ENCODE results near the gene PKP3.

Gene PKP3

DNA sequence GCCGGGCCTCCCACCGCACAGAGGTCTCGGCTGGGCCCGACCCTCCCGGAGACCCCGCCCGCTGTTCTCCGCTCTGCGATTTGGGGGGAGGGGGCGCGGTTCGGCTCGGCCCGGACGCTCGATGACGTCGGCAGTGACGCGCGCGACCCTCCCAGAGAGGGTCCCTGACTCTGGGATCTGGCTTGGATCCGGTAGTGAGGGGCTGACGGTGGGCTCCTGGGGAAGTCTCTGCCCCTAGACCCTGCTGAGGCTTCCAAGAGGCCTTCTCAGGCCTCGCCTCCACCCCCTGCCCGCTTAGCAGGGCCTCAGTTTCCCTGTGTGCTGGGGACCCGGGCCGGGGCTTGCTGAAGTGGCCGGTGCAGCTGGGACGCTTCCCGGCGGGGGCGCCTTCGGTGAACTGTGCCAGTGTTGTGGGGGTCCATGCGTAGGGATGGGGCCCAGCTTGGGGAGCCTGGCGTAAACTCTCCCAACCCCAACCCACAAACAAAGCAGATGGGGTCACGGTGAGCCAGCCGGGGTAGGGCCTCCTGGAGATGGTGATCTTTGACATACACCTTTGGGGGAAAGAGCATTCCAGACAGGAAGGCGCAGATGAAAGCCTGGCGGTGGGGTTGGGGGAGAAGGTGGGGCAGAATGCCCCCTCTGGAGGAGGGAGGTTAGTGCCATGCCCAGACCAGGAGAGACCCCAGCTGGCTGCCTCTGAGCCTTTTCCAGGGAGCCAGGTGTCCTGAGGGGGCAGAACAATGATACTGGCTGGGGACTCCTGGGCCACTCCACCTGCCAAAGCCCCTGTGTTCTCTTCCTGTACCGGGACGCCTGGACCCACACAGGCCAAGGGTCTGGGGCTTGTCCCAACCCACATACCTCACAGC, 23.7 kb upstream of the PKP3 start:
- no peaks in the 10 kb centered on the region for H3K27me3 ChIP-seq (ENCODE audit: low read length)
- TF ChIP-seq, protein P1, sequence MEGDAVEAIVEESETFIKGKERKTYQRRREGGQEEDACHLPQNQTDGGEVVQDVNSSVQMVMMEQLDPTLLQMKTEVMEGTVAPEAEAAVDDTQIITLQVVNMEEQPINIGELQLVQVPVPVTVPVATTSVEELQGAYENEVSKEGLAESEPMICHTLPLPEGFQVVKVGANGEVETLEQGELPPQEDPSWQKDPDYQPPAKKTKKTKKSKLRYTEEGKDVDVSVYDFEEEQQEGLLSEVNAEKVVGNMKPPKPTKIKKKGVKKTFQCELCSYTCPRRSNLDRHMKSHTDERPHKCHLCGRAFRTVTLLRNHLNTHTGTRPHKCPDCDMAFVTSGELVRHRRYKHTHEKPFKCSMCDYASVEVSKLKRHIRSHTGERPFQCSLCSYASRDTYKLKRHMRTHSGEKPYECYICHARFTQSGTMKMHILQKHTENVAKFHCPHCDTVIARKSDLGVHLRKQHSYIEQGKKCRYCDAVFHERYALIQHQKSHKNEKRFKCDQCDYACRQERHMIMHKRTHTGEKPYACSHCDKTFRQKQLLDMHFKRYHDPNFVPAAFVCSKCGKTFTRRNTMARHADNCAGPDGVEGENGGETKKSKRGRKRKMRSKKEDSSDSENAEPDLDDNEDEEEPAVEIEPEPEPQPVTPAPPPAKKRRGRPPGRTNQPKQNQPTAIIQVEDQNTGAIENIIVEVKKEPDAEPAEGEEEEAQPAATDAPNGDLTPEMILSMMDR (IDR thresholded peaks at IDR 0.05; ENCODE audit: insufficient read depth, low read length, poor library complexity, severe bottlenecking): no peak
- TF ChIP-seq EZH2phosphoT487 (conservative IDR thresholded peaks at IDR 0.05; ENCODE audit: low read length): no peak

DNA sequence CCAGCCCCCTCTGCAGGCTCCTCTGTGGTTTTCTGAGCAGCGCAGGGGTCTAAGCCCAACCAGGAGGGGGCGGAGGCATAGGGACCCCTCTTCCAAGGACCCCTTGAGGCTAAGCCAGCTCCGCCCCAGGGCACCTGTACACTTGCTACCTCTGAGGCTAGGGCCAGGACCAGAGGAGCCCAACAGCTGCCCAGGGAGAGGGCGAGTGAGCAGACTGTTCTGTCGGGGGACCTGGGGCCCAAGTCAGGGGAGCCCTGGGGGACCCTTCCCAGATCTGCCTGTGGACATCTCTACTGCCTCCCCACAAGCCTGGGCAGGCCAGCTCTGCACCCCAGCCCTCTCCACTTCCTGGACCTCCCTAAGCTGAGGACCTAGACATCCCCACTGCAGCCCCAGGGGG, 23.0 kb upstream of the PKP3 start:
- no peak for TF ChIP-seq EZH2phosphoT487 (conservative IDR thresholded peaks at IDR 0.05; ENCODE audit: low read length)
- TF ChIP-seq, protein P1 (IDR thresholded peaks at IDR 0.05; ENCODE audit: insufficient read depth, low read length, poor library complexity, severe bottlenecking): no peak
- H3K27me3 ChIP-seq (ENCODE audit: low read length): no peaks in the 10 kb centered on the region
- H3K27ac ChIP-seq (ENCODE audit: low read depth, low read length): no peak overlapping the region
- no peak overlapping the region for H3K4me3 ChIP-seq (ENCODE audit: insufficient read depth, low read length, poor library complexity, severe bottlenecking)
- H3K36me3 ChIP-seq (ENCODE audit: low read length): no peaks in the 10 kb centered on the region
- no peak overlapping the region for H3K9ac ChIP-seq (ENCODE audit: low read length)
- H2AFZ ChIP-seq (ENCODE audit: low read depth, low read length, severe bottlenecking): no peak overlapping the region
- no peaks in the 10 kb centered on the region for H3F3A ChIP-seq (ENCODE audit: insufficient read depth)
- no peaks in the 10 kb centered on the region for H4K20me1 ChIP-seq (ENCODE audit: low read depth, low read length)
- H3K79me2 ChIP-seq (ENCODE audit: insufficient read depth, low read length): no peaks in the 10 kb centered on the region
- H3K9me2 ChIP-seq (replicated peaks; ENCODE audit: insufficient read depth, low read length): no peaks in the 10 kb centered on the region
- no peaks in the 10 kb centered on the region for H3K9me3 ChIP-seq (ENCODE audit: insufficient read depth, low read length)
- H3K4me2 ChIP-seq (ENCODE audit: low read depth, low read length, poor library complexity, severe bottlenecking): no peak overlapping the region

More for the DNA sequence above, 23.7 kb upstream of the PKP3 start:
- Histone ChIP-seq H3K4me2 (ENCODE audit: low read depth, low read length, poor library complexity, severe bottlenecking) (no peak overlapping the region), H3K79me2 (ENCODE audit: insufficient read depth, low read length) (no peaks in the 10 kb centered on the region), H3K9me2 (replicated peaks; ENCODE audit: insufficient read depth, low read length) (no peaks in the 10 kb centered on the region), H4K20me1 (ENCODE audit: low read depth, low read length) (no peaks in the 10 kb centered on the region), H2AFZ (ENCODE audit: low read depth, low read length, severe bottlenecking) (no peak overlapping the region), H3K36me3 (ENCODE audit: low read length) (no peaks in the 10 kb centered on the region), H3K9ac (ENCODE audit: low read length) (no peak overlapping the region), H3K27ac (ENCODE audit: low read depth, low read length) (no peak overlapping the region), H3F3A (ENCODE audit: insufficient read depth) (no peaks in the 10 kb centered on the region), H3K4me3 (ENCODE audit: insufficient read depth, low read length, poor library complexity, severe bottlenecking) (no peak overlapping the region), H3K9me3 (ENCODE audit: insufficient read depth, low read length) (no peaks in the 10 kb centered on the region)

DNA sequence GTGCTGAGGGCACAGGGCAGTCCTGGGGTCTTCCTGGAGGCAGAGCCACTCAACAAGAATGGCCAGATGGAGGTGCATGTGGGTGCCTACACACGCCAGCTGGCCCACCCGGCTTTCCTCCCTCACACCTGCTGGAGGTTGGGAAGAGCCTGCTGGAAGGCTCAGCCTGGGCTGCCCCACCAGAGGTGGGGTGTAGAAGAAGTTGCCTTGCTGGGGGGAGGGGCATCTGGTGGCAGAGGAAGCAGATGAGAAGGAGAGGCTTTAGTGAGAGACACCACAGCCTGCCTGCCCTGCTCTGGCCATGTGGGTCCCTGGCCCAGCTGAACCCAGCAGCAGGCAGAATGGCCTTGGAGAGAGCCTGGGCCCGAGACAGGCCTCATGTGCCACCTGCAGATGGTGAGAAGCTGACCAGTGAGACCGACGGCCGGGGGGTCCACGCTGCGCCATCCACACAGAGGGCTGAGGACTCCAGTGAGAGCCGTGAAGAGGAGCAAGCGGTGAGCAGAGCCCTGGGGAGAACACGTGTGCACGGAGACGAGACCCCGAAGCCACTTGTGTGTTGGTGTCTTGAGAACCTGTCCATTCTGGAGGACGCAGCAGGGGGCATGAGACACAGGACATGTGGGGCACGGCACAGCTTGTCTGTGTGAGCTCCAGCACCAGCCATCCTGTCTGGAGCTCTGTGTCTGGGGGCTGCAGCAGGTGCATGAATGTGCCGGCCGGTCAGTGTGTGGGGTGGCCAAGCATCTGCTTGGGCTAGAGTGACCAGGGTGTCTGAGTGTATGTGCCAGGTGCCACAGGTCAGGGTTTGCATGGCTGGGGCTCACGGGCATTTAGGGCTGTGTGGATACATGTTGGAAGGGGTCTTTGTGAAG, 22.1 kb upstream of the PKP3 start:
- Histone ChIP-seq H3K4me3 (ENCODE audit: insufficient read depth, low read length, poor library complexity, severe bottlenecking) (no peak overlapping the region), H3K79me2 (ENCODE audit: insufficient read depth, low read length) (no peaks in the 10 kb centered on the region), H2AFZ (ENCODE audit: low read depth, low read length, severe bottlenecking) (no peak overlapping the region), H3K9me2 (replicated peaks; ENCODE audit: insufficient read depth, low read length) (no peaks in the 10 kb centered on the region), H3K27ac (ENCODE audit: low read depth, low read length) (no peak overlapping the region), H4K20me1 (ENCODE audit: low read depth, low read length) (no peaks in the 10 kb centered on the region), H3K27me3 (ENCODE audit: low read length) (no peaks in the 10 kb centered on the region), H3K9ac (ENCODE audit: low read length) (no peak overlapping the region), H3K36me3 (ENCODE audit: low read length) (no peaks in the 10 kb centered on the region), H3F3A (ENCODE audit: insufficient read depth) (no peaks in the 10 kb centered on the region), H3K9me3 (ENCODE audit: insufficient read depth, low read length) (no peaks in the 10 kb centered on the region), H3K4me2 (ENCODE audit: low read depth, low read length, poor library complexity, severe bottlenecking) (no peak overlapping the region)
- TF ChIP-seq, protein P1 (IDR thresholded peaks at IDR 0.05; ENCODE audit: insufficient read depth, low read length, poor library complexity, severe bottlenecking): no peak
- no peak for TF ChIP-seq EZH2phosphoT487 (conservative IDR thresholded peaks at IDR 0.05; ENCODE audit: low read length)

Data from SU-DHL-6 (cell line).